Jurkat, Clone E6-1 (cell line): ENCODE data around the gene FGB.

Source experiments
- DNase-seq: peaks from one replicate; pipeline ENCODE4 v3.0.0-alpha.2; 2011; ENCODE audit warnings: low read depth, low spot score
- H3K4me3 ChIP-seq: 2 replicates; pipeline ENCODE4 v1.5.1; 2011; ENCODE audit warnings: mild to moderate bottlenecking, low read length, control low read depth, moderate library complexity

Gene FGB

DNA sequence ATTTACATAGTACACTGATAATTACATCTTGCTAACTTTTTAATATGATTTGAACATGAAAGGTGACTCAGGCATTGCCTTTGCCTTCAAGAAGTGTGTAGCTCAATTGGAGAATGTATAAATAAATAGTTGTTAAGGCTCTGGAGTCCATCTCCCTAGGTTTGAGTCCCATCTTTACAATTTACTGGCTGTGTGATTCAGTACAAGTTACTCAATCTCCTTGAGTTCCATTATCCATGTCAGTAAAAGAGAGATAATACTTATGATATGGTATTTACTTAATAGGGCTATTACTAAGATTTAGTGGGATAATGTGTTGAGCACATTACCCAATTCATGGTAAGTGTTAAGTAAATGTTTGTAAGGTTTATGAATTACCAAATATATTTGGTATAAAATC is 51.5 kb downstream of the FGB start:
- no peak overlapping the region for H3K4me3 ChIP-seq
- no peak for DNase-seq

- H3K4me3 ChIP-seq, result no peak overlapping the region
- DNase-seq, result no peak
Observed at GRCh38 chr4:154615211-154615610, 52.4 kb downstream of the FGB start.

- DNase-seq, result no peak
- H3K4me3 ChIP-seq, result no peak overlapping the region
Observed at GRCh38 chr4:154616287-154616686, 53.5 kb downstream of the FGB start.

GRCh38 chr4:154616731-154617130 is 53.9 kb downstream of the FGB start:
- no peak overlapping the region for H3K4me3 ChIP-seq
- DNase-seq, result no peak

- no peak for DNase-seq
- H3K4me3 ChIP-seq, result no peak overlapping the region
Observed at GRCh38 chr4:154617820-154618317, 55.1 kb downstream of the FGB start.

DNA sequence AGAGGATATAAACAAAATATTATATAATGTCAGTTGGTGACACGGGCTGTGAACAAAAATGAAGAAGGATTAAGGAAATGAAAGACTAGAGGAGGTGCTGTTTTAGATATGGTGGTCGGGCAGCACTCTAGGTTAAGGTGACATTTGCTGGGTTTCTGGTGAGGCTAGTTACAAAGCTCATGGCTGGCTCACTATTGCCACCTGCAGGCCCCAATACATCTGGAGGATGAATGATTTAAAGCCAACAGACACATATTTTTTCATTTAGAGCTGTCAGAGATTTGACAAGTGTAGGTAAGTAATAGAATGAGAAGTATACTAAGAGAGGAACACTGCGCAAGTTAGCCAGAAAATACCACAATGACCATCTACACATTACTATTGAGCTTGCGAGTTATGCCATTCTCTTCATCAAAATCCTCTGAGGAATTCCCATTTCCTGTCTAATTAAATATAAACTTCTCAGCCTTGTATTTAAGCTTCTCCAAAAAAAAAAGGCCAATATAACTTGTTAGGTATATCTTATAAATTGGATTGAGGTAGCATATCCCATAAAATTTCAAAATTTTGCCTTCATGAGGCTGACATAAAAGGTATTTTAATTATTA is 56.0 kb downstream of the FGB start:
- peak; percentile 47 for DNase-seq
- no peak overlapping the region for H3K4me3 ChIP-seq

- DNase-seq, result no peak
- no peak overlapping the region for H3K4me3 ChIP-seq
Observed at GRCh38 chr4:154620111-154620510, 57.3 kb downstream of the FGB start.
